ENCODE data around the gene KCNE4.

GRCh38 chr2:223026357-223027110 is 25.5 kb upstream of the KCNE4 start:
- TF ChIP-seq CTCF (conservative IDR thresholded peaks at IDR 0.05; ENCODE audit: low read depth in 2 of 2) (no peak), REST (IDR thresholded peaks at IDR 0.05; ENCODE audit: unreplicated experiment) (no peak), EZH2 (IDR thresholded peaks at IDR 0.05; ENCODE audit: low read depth, unreplicated experiment) (no peak), CREB1 (CRISPR knock-in tag; IDR thresholded peaks at IDR 0.05; ENCODE audit: low read depth) (no peak), POLR2AphosphoS5 (IDR thresholded peaks at IDR 0.05; ENCODE audit: low read depth) (no peak), EZH2phosphoT487 (IDR thresholded peaks at IDR 0.05; ENCODE audit: unreplicated experiment) (no peak)

Measured in GM23338 (cell line).